Inferior parietal cortex (tissue), 1 donor: Measurements from ENCODE around the gene SLCO2B1.

Source experiments
- DNase-seq: peaks from one replicate; pipeline ENCODE4 v3.0.0-alpha.2; 2016; ENCODE audit errors: extremely low spot score

SLCO2B1 gene

GRCh38 chr11:75219869-75220268 lies 69.0 kb downstream of the SLCO2B1 start:
- DNase-seq = no peak

- no peak for DNase-seq
Measured at GRCh38 chr11:75223954-75224643, 73.2 kb downstream of the SLCO2B1 start.

GRCh38 chr11:75225794-75226193 lies 74.9 kb downstream of the SLCO2B1 start:
- no peak for DNase-seq

- DNase-seq = no peak
Measured at GRCh38 chr11:75229466-75229865, 78.6 kb downstream of the SLCO2B1 start.

- no peak for DNase-seq
Measured at GRCh38 chr11:75230621-75231020, 79.7 kb downstream of the SLCO2B1 start.

- DNase-seq = no peak
Measured at GRCh38 chr11:75233754-75234172, 82.9 kb downstream of the SLCO2B1 start.

- DNase-seq = no peak
Measured at GRCh38 chr11:75236062-75236461, 85.2 kb downstream of the SLCO2B1 start.

GRCh38 chr11:75237050-75237449 lies 86.1 kb downstream of the SLCO2B1 start:
- DNase-seq = no peak

GRCh38 chr11:75238595-75239440 lies 87.9 kb downstream of the SLCO2B1 start:
- DNase-seq = no peak

GRCh38 chr11:75239531-75240290 lies 88.8 kb downstream of the SLCO2B1 start:
- DNase-seq = no peak

GRCh38 chr11:75240311-75241035 lies 89.6 kb downstream of the SLCO2B1 start, which contains the start of gene TPBGL:
TPBGL (plus strand) TSS chr11:75240774; CDS start chr11:75241050, 276 bp downstream.
- DNase-seq = no peak

GRCh38 chr11:75241036-75241905 lies 90.4 kb downstream of the SLCO2B1 start:
- peak; percentile 70 for DNase-seq

GRCh38 chr11:75241906-75242644 lies 91.2 kb downstream of the SLCO2B1 start:
- no peak for DNase-seq

- DNase-seq = no peak
Measured at GRCh38 chr11:75242722-75243600, 92.1 kb downstream of the SLCO2B1 start.

- DNase-seq = no peak
Measured at GRCh38 chr11:75244052-75244814, 93.3 kb downstream of the SLCO2B1 start.

- DNase-seq = no peak
Measured at GRCh38 chr11:75245356-75246005, 94.6 kb downstream of the SLCO2B1 start.

- no peak for DNase-seq
Measured at GRCh38 chr11:75246006-75246670, 95.2 kb downstream of the SLCO2B1 start.
